Measurements from ENCODE around the gene NCOR2.

Gene NCOR2

GRCh38 chr12:124560146-124560890 is 7.1 kb downstream of the NCOR2 start:
- no peak for DNase-seq (ENCODE audit: low read depth, low spot score)

GRCh38 chr12:124559182-124560017 is 8.0 kb downstream of the NCOR2 start:
- DNase-seq (ENCODE audit: low read depth, low spot score), result no peak

- DNase-seq (ENCODE audit: low read depth, low spot score), result no peak
Observed at GRCh38 chr12:124558313-124558712, 9.1 kb downstream of the NCOR2 start.

- no peak for DNase-seq (ENCODE audit: low read depth, low spot score)
Observed at GRCh38 chr12:124557518-124558223, 9.7 kb downstream of the NCOR2 start.

- DNase-seq (ENCODE audit: low read depth, low spot score), result no peak
Observed at GRCh38 chr12:124556896-124557501, 10.4 kb downstream of the NCOR2 start.

GRCh38 chr12:124556074-124556466 is 11.3 kb downstream of the NCOR2 start:
- DNase-seq (ENCODE audit: low read depth, low spot score), result no peak

GRCh38 chr12:124555168-124556073 is 12.0 kb downstream of the NCOR2 start:
- no peak for DNase-seq (ENCODE audit: low read depth, low spot score)

GRCh38 chr12:124554429-124555029 is 12.9 kb downstream of the NCOR2 start:
- no peak for DNase-seq (ENCODE audit: low read depth, low spot score)

GRCh38 chr12:124553862-124554428 is 13.5 kb downstream of the NCOR2 start:
- DNase-seq (ENCODE audit: low read depth, low spot score), result no peak

GRCh38 chr12:124551268-124552144 is 15.9 kb downstream of the NCOR2 start:
- DNase-seq (ENCODE audit: low read depth, low spot score), result no peak

- no peak for DNase-seq (ENCODE audit: low read depth, low spot score)
Observed at GRCh38 chr12:124550123-124551089, 17.0 kb downstream of the NCOR2 start.

GRCh38 chr12:124549629-124550028 is 17.8 kb downstream of the NCOR2 start:
- no peak for DNase-seq (ENCODE audit: low read depth, low spot score)

- no peak for DNase-seq (ENCODE audit: low read depth, low spot score)
Observed at GRCh38 chr12:124548854-124549378, 18.5 kb downstream of the NCOR2 start.

GRCh38 chr12:124547626-124548025 is 19.8 kb downstream of the NCOR2 start:
- no peak for DNase-seq (ENCODE audit: low read depth, low spot score)

GRCh38 chr12:124545508-124546418 is 21.6 kb downstream of the NCOR2 start:
- no peak for DNase-seq (ENCODE audit: low read depth, low spot score)

GRCh38 chr12:124544983-124545382 is 22.4 kb downstream of the NCOR2 start:
- DNase-seq (ENCODE audit: low read depth, low spot score), result no peak
